ENCODE results near the gene ASCL2. TPM values are rescaled to one million over a fixed set of nuclear protein-coding genes. Genes with fewer than 3 reads are reported as not detected.

ASCL2 gene
- total RNA-seq, 4 donors from 2014 or later = not detected

GRCh38 chr11:2273771-2274170, 3.4 kb upstream of the ASCL2 start:
- ATAC-seq (no peak), DNase-seq (no peak)
- no peaks in the 10 kb centered on the region for H3K4me1 ChIP-seq
- TF ChIP-seq POLR2A (IDR thresholded peaks at IDR 0.05) (no peak), CTCF (IDR thresholded peaks at IDR 0.05 in 4 of 5, conservative IDR thresholded peaks at IDR 0.05 in 1 of 5) (no peak)
- intact Hi-C loops (cut with DNase I; ENCODE audit: low total_unique reads) = no loop called here
- no peak overlapping the region for H3K4me3 ChIP-seq
- H3K27ac ChIP-seq = no peak overlapping the region
- H3K36me3 ChIP-seq = no peaks in the 10 kb centered on the region
- no peaks in the 10 kb centered on the region for H3K9me3 ChIP-seq
- H3K27me3 ChIP-seq = peaks cover 25 to 38% (median 36%) of the 10 kb centered on the region in 3 donors
- in situ Hi-C loops (cut with MboI; ENCODE audit: low sequenced_read_pairs in 4 of 4) = no loop called here

DNA sequence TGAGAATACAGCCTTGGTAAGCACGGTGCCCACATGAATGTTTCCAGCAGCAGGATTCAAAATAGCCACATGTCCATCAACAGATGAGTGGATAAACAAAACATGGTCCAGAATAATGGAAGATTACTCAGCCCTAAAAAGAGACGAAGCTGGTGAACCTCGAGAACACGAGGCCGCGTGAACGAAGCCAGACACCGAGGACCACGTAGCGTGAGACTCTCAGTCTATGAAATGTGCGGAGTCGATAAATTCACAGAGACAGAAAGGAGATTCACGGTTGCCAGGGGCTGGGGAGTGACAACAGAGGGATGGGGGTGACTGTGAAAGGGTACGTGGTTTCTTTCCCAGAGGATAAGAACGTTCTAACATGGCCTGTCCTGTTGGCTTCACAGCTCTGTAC, 2.9 kb upstream of the ASCL2 start:
- in situ Hi-C loops (cut with MboI; ENCODE audit: low sequenced_read_pairs in 4 of 4) (no loop called here), intact Hi-C loops (cut with DNase I; ENCODE audit: low total_unique reads) (no loop called here)
- no peaks in the 10 kb centered on the region for H3K36me3 ChIP-seq
- no peak overlapping the region for H3K4me3 ChIP-seq
- no peak for ATAC-seq
- TF ChIP-seq CTCF (IDR thresholded peaks at IDR 0.05 in 4 of 5, conservative IDR thresholded peaks at IDR 0.05 in 1 of 5) (no peak), POLR2A (IDR thresholded peaks at IDR 0.05) (no peak)
- peaks cover 30 to 42% (median 40%) of the 10 kb centered on the region in 3 donors for H3K27me3 ChIP-seq
- no peak overlapping the region for H3K27ac ChIP-seq
- H3K4me1 ChIP-seq = no peaks in the 10 kb centered on the region
- no peaks in the 10 kb centered on the region for H3K9me3 ChIP-seq
- no peak for DNase-seq

DNA sequence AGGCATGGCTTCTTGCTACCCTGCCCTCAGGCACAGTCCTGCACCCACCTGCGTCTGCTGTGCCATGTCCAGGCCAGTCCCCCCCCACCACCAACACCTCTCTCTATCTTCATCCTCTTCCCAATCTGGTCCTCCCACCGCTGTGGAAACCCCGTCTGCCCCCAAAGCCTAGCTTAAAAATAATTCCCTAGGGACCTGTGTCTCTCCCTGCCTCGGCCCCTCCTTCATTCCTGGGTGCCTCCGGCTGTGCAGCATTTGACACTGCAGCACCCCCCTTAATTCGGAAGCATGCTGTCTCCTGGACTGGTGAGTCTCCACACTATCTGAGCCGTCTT, 2.5 kb upstream of the ASCL2 start:
- Histone ChIP-seq H3K27me3 (peaks cover 34 to 46% (median 44%) of the 10 kb centered on the region in 3 donors), H3K9me3 (no peaks in the 10 kb centered on the region), H3K27ac (no peak overlapping the region), H3K4me1 (no peaks in the 10 kb centered on the region), H3K36me3 (no peaks in the 10 kb centered on the region), H3K4me3 (no peak overlapping the region)
- in situ Hi-C loops (cut with MboI; ENCODE audit: low sequenced_read_pairs in 4 of 4) (no loop called here), intact Hi-C loops (cut with DNase I; ENCODE audit: low total_unique reads) (no loop called here)
- no peak for TF ChIP-seq POLR2A (IDR thresholded peaks at IDR 0.05)
- no peak for TF ChIP-seq CTCF (IDR thresholded peaks at IDR 0.05 in 4 of 5, conservative IDR thresholded peaks at IDR 0.05 in 1 of 5)
- no peak for DNase-seq
- ATAC-seq = no peak

DNA sequence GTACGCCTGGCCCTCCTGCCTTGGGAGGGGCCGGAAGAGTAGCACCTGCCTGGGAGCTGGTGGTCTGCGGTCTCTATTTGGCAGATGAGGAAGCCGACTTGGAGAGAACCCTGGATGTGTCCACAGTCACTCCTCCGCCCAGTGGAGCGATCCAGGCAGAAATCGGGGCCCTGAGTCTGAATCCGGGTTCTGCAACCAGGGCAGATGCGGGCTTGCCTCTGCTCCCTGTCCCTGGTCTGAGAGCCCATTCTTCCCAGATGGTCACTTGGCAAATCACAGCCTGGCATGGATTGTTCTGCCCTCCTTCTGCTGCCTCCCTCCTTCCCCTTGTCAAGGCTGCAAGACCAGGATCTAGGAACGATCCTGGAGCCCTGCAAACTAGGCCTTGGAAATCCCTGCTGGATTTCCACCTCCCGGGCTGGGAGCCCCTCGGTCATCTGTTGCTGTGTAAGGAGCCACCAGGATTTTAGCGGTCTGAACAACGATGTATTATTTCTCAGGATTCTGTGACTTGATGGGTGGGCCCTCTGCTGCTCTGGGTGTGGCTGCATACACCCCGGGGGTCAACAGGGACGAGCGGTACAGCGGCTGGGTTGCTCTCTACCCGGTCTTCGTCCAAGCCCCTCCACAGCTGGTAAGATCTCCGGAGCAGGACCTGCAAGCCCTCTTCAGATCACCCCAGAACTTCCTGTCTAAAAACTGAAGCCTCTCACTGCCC, 2.0 kb upstream of the ASCL2 start:
- Histone ChIP-seq H3K9me3 (no peaks in the 10 kb centered on the region), H3K4me1 (no peaks in the 10 kb centered on the region), H3K27ac (no peak overlapping the region), H3K27me3 (peaks cover 37 to 52% (median 44%) of the 10 kb centered on the region in 3 donors), H3K36me3 (no peaks in the 10 kb centered on the region), H3K4me3 (no peak overlapping the region)
- in situ Hi-C loops (cut with MboI; ENCODE audit: low sequenced_read_pairs in 4 of 4) = no loop called here
- ATAC-seq (no peak), DNase-seq (no peak)
- intact Hi-C loops (cut with DNase I; ENCODE audit: low total_unique reads) = no loop called here
- TF ChIP-seq POLR2A (IDR thresholded peaks at IDR 0.05) (no peak), CTCF (IDR thresholded peaks at IDR 0.05 in 4 of 5, conservative IDR thresholded peaks at IDR 0.05 in 1 of 5) (no peak)

Measured in gastrocnemius medialis (tissue), 4 donors.